SH-SY5Y (cell line): ENCODE results near the gene TMEM255A.

Experiments used
- GATA2 ChIP-seq: IDR thresholded peaks from 2 replicates; pipeline ENCODE4 v1.6.1; 2011; ENCODE audit warnings: mild to moderate bottlenecking, low read depth, low read length
- GATA3 ChIP-seq: IDR thresholded peaks from 2 replicates; pipeline ENCODE4 v1.6.1; 2011; ENCODE audit warnings: low read depth, mild to moderate bottlenecking, low read length, moderate library complexity

DNA sequence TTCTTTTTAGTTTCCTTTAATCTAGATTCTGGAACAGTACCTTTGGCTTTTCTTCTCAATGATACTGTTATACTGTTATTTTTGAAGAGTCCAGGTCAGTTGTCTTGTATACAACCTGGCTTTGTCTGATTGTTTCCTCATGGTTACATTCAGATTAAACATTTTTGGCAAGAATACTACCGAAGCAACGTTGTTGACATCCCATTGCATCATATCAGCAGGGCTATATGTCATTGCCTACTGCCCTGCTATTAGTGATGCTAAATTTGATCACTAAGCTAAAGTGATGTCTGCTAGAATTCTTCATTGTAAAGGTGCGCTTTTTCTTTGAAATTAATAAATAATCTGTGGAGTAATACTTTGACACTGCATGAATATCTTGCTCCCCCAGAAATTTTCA, 44.8 kb upstream of the TMEM255A start:
- no peak for TF ChIP-seq GATA2
- no peak for TF ChIP-seq GATA3
